Heart left ventricle (tissue), 16 donors: Measurements from ENCODE around the gene E2F3. TPM values are rescaled to one million over a fixed set of nuclear protein-coding genes. Genes with fewer than 3 reads are reported as not detected.

Source experiments
- ATAC-seq, 4 donors: fragments of 200-7000 bp; cut with Tn5 transposase; one replicate each; pipeline ENCODE4 v1.9.1; 2020 to 2022; ENCODE audit warnings: moderate library complexity in 4 of 4, mild to moderate bottlenecking in 3 of 4, moderate number of reproducible peaks in 1 of 4
- DNase-seq, 5 donors: peaks; one replicate each; pipeline ENCODE4 v3.0.0-alpha.2; 2020
- H3K27ac ChIP-seq, 12 donors: fragments of 200-600 bp; sonication (generic) in 4 of 12; one replicate each; pipeline versions ENCODE4 v1.5.0 to v1.8.0; 2016 to 2022; ENCODE audit warnings: mild to moderate bottlenecking in 2 of 12
- H3K27me3 ChIP-seq, 9 donors: fragments of 200-600 bp; sonication (generic) in 2 of 9; one replicate each; pipeline versions ENCODE4 v1.5.1 to v1.8.0; 2016 to 2022; ENCODE audit warnings: mild to moderate bottlenecking in 3 of 9
- H3K36me3 ChIP-seq, 9 donors: fragments of 200-600 bp; sonication (generic) in 2 of 9; one replicate each; pipeline versions ENCODE4 v1.5.0 to v1.8.0; 2018 to 2022; ENCODE audit warnings: mild to moderate bottlenecking in 2 of 9
- H3K4me1 ChIP-seq, 12 donors: fragments of 200-600 bp; sonication (generic) in 4 of 12; one replicate each; pipeline versions ENCODE4 v1.5.0 to v1.8.0; 2016 to 2022; ENCODE audit warnings: mild to moderate bottlenecking in 3 of 12
- H3K4me3 ChIP-seq, 12 donors: fragments of 200-600 bp; sonication (generic) in 4 of 12; one replicate each; pipeline versions ENCODE4 v1.5.0 to v1.8.0; 2017 to 2022; ENCODE audit warnings: mild to moderate bottlenecking in 9 of 12, moderate library complexity in 4 of 12
- H3K9me3 ChIP-seq, 12 donors: fragments of 200-600 bp; sonication (generic) in 4 of 12; one replicate each; pipeline versions ENCODE4 v1.5.0 to v1.8.0; 2016 to 2022; ENCODE audit warnings: mild to moderate bottlenecking in 1 of 12
- CTCF ChIP-seq, 12 donors: fragments of 200-600 bp; sonication (generic) in 4 of 12; IDR thresholded peaks; one replicate each; pipeline versions ENCODE4 v1.5.0 to v1.8.0; 2018 to 2022; ENCODE audit warnings: antibody characterized with exemption in 12 of 12, mild to moderate bottlenecking in 5 of 12
- POLR2A ChIP-seq, 2 donors: fragments of 450-650 bp; IDR thresholded peaks; one replicate each; pipeline ENCODE4 v1.6.1; 2017; ENCODE audit warnings: antibody characterized with exemption in 2 of 2, mild to moderate bottlenecking in 2 of 2, moderate library complexity in 2 of 2
- WGBS, 4 donors: extraction: QIAGEN DNeasy Blood & Tissue Kit in 2 of 4; methylation state at CpG; one replicate each; pipeline versions ENCODE4 v1.1.5 to v1.1.7; 2013 to 2018; 5-methylcytosine and 5-hydroxymethylcytosine counted together
- intact Hi-C, 10 donors: fragments of 100-400 bp; cut with DNase I; formaldehyde crosslinking; loops; one replicate each; pipeline versions ENCODE4 v1.11.1 to v1.14.2; 2022
- polyA plus RNA-seq, 2 donors: library from polyadenylated mRNA; stranded (reverse); fragments of 200-250 nt; gene quantifications; one replicate each; pipeline ENCODE4 v1.2.3, GENCODE V29; 2013
- total RNA-seq, 9 donors: library from RNA; depleted of rRNA in 2 of 9; stranded (reverse); fragments of >200 nt in 2 of 9; fragmentation: NEBNext Ultra II Directional in 3 of 9; extraction: Animal tissue kit (Norgen Biotek cat#: 25700) in 3 of 9; gene quantifications; one replicate each; pipeline versions ENCODE4 v1.1.0 to v1.2.4, GENCODE V29; 2016 to 2023
- donor health status: ischemic (EF 13 %, LVEDD 7.1; RV severe dilation, severe dysfunction).
- donor health status: healthy with polysubstance abuse.
- donor health status: DM: no; HTN: yes; CAD: no.
- donor health status: DM: no; HTN: no; CAD: no.
- donor health status: ischemic (EF 25% LVEDD 6.9; RV normal size, moderate dysfunction).
- donor health status: ischemic (EF 25% LVEDD 5.7; RV mildly dilated, moderate dysfunction).
- donor health status: healthy.
- donor health status: DM: yes; HTN: yes; CAD: no.
- donor health status: ischemic (EF 35%, LVEDD 5.7; RV mildly dilated, moderate dysfunction).
- donor health status: nonischemic (EF 11% LVEDD 7.7; RV severe dilation, severe dysfunction).
- donor health status: DM: yes; HTN: yes; CAD: no.
- donor health status: PGD.
- donor health status: ischemic (EF 29% LVEDD 5.4; RV normal size, mild dysfunction).
- donor health status: nonischemic (EF 23%, LVEDD 6.1; RV moderate dilation, normal function).

Gene E2F3
- total and polyA plus RNA-seq, 11 donors = 2.7 to 13.8 (median 6.7) TPM

GRCh38 chr6:20433929-20434328 lies 32.2 kb downstream of the E2F3 start:
- Histone ChIP-seq H3K27ac (no peak overlapping the region), H3K4me1 (peaks cover 0 to 16% (median 6%) of the 10 kb centered on the region in 12 donors), H3K27me3 (no peaks in the 10 kb centered on the region), H3K36me3 (peaks cover 0 to 22% (median 0%) of the 10 kb centered on the region in 9 donors), H3K9me3 (no peaks in the 10 kb centered on the region), H3K4me3 (no peak overlapping the region)
- no peak for DNase-seq
- TF ChIP-seq CTCF (IDR thresholded peaks at IDR 0.05) (no peak), POLR2A (IDR thresholded peaks at IDR 0.05) (no peak)
- ATAC-seq = no peak
- 82 to 89% (median 85%) methylated on average over 2 of the region's 2 CpGs for WGBS, 4 donors
- intact Hi-C loops = no loop called here

DNA sequence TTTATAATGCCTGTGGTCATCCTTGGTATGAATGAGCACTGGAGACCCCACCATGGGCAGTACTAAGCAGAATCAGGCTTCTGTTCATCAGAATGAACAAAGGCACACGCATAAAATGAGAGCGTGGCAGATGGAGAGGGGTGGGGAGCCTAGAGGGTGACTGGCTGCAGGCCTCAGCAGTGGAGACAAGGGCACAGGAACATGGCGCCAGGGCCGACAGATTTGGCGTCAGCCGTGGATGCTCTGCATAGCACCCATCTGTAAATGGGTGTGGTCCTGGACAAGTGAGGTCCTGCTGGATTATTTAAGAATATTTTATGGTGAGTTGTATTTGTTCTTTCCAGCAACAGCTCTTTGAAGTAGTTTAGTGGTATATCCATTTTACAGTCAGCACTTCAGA lies 33.1 kb downstream of the E2F3 start:
- TF ChIP-seq CTCF (IDR thresholded peaks at IDR 0.05) (no peak), POLR2A (IDR thresholded peaks at IDR 0.05) (no peak)
- intact Hi-C loops = no loop called here
- H3K9me3 ChIP-seq = no peaks in the 10 kb centered on the region
- 95 to 99% (median 97%) methylated on average over 6 of the region's 6 CpGs for WGBS, 4 donors
- no peak overlapping the region for H3K4me3 ChIP-seq
- peaks cover 0 to 22% (median 0%) of the 10 kb centered on the region in 9 donors for H3K36me3 ChIP-seq
- H3K4me1 ChIP-seq = peaks cover 0 to 16% (median 0%) of the 10 kb centered on the region in 12 donors
- no peak overlapping the region for H3K27ac ChIP-seq
- no peaks in the 10 kb centered on the region for H3K27me3 ChIP-seq
- ATAC-seq (no peak), DNase-seq (no peak)

DNA sequence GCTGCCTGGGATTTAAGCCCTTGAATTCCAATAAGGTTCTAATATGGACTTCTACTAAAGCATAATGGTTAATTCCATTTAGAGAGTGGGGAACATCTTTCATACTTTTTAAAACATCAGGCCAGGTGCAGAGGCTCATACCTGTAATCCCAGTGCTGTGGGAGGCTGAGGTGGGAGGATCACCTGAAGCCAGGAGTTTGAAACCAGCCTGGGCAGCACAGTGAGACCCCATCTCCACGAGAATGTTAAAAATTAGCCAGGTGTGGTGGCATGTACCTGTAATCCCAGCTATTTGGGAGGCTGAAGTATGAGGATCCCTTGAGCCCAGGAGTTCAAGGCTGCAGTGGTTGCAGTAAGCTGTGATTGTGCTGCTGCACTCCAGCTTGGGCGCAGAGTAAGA lies 35.0 kb downstream of the E2F3 start:
- Histone ChIP-seq H3K4me3 (no peak overlapping the region), H3K9me3 (no peaks in the 10 kb centered on the region), H3K36me3 (peaks cover 0 to 11% (median 0%) of the 10 kb centered on the region in 9 donors), H3K4me1 (peaks cover 0 to 23% (median 0%) of the 10 kb centered on the region in 12 donors), H3K27ac (no peak overlapping the region), H3K27me3 (no peaks in the 10 kb centered on the region)
- ATAC-seq = no peak
- no peak for TF ChIP-seq CTCF (IDR thresholded peaks at IDR 0.05)
- intact Hi-C loops = no loop called here
- WGBS, 4 donors = 96 to 97% (median 96%) methylated on average over 2 of the region's 2 CpGs
- DNase-seq = no peak

GRCh38 chr6:20437639-20438038 lies 36.0 kb downstream of the E2F3 start:
- DNase-seq (no peak), ATAC-seq (no peak)
- H3K36me3 ChIP-seq = peaks cover 0 to 4% (median 0%) of the 10 kb centered on the region in 9 donors
- intact Hi-C loops = no loop called here
- peaks cover 0 to 23% (median 2%) of the 10 kb centered on the region in 12 donors for H3K4me1 ChIP-seq
- TF ChIP-seq POLR2A (IDR thresholded peaks at IDR 0.05) (no peak), CTCF (IDR thresholded peaks at IDR 0.05) (no peak)
- H3K9me3 ChIP-seq = no peaks in the 10 kb centered on the region
- no peaks in the 10 kb centered on the region for H3K27me3 ChIP-seq
- H3K27ac ChIP-seq = no peak overlapping the region
- WGBS, 4 donors = 95 to 98% (median 96%) methylated on average over 8 of the region's 8 CpGs
- no peak overlapping the region for H3K4me3 ChIP-seq
